ENCODE data around the gene DNAJB2. TPM values are rescaled to one million over a fixed set of nuclear protein-coding genes. Genes with fewer than 3 reads are reported as not detected.
"Not testable (repeated sequence)": the region's sequence is repeated elsewhere in the genome, so short reads cannot be mapped to it uniquely, and the experiment has no call there.

DNAJB2 gene
- total RNA-seq, 1 donor from 2014 or later = 59.2 TPM

- Mint-ChIP-seq H3K4me3 (peak overlapping the region; percentile 52), H3K9me3 (no peaks in the 10 kb centered on the region), H3K36me3 (ENCODE audit: low read depth) (no peaks in the 10 kb centered on the region), H3K27me3 (ENCODE audit: low read depth) (peaks cover 85% of the 10 kb centered on the region), H3K4me1 (no peaks in the 10 kb centered on the region), H3K27ac (ENCODE audit: unreplicated experiment) (no peak overlapping the region)
- TF ChIP-seq CTCF (conservative IDR thresholded peaks at IDR 0.05) = no peak
- peak; percentile 86 for DNase-seq (ENCODE audit: low read depth, low spot score)
Observed at GRCh38 chr2:219308142-219309101, 29.3 kb downstream of the DNAJB2 start.

- H3K4me3 Mint-ChIP-seq = peak within 1 kb of the TSS; percentile 52
- no peak for TF ChIP-seq CTCF (conservative IDR thresholded peaks at IDR 0.05)
- no peak for DNase-seq (ENCODE audit: low read depth, low spot score)
- H3K4me1 Mint-ChIP-seq = no peaks in the 10 kb centered on the region
- H3K27me3 Mint-ChIP-seq (ENCODE audit: low read depth) = peaks cover 82% of the 10 kb centered on the region
- no peaks in the 10 kb centered on the region for H3K9me3 Mint-ChIP-seq
- H3K36me3 Mint-ChIP-seq (ENCODE audit: low read depth) = no peaks in the 10 kb centered on the region
- H3K27ac Mint-ChIP-seq (ENCODE audit: unreplicated experiment) = no peak within 1 kb of the TSS
Observed at GRCh38 chr2:219309278-219309677, 30.1 kb downstream of the DNAJB2 start, which contains the start of gene PTPRN. TSS of gene PTPRN (minus strand) at chr2:219309401. CDS start at chr2:219309332, 69 bp downstream.

GRCh38 chr2:219312683-219313263 lies 33.6 kb downstream of the DNAJB2 start:
- H3K36me3 Mint-ChIP-seq (ENCODE audit: low read depth); H3K27ac Mint-ChIP-seq (ENCODE audit: unreplicated experiment); H3K9me3 Mint-ChIP-seq; DNase-seq (ENCODE audit: low read depth, low spot score); H3K4me1 Mint-ChIP-seq; H3K4me3 Mint-ChIP-seq: not testable (repeated sequence)
- peaks cover 63% of the 10 kb centered on the region for H3K27me3 Mint-ChIP-seq (ENCODE audit: low read depth)

- no peak for TF ChIP-seq CTCF (conservative IDR thresholded peaks at IDR 0.05)
- H3K36me3 Mint-ChIP-seq (ENCODE audit: low read depth) = no peaks in the 10 kb centered on the region
- no peak overlapping the region for H3K4me3 Mint-ChIP-seq
- H3K27ac Mint-ChIP-seq (ENCODE audit: unreplicated experiment) = no peak overlapping the region
- H3K27me3 Mint-ChIP-seq (ENCODE audit: low read depth) = peaks cover 47% of the 10 kb centered on the region
- H3K4me1 Mint-ChIP-seq = no peaks in the 10 kb centered on the region
- DNase-seq (ENCODE audit: low read depth, low spot score) = no peak
- H3K9me3 Mint-ChIP-seq = no peaks in the 10 kb centered on the region
Observed at GRCh38 chr2:219314804-219315468, 35.8 kb downstream of the DNAJB2 start.

GRCh38 chr2:219323434-219323833 lies 44.3 kb downstream of the DNAJB2 start:
- no peak overlapping the region for H3K27ac Mint-ChIP-seq (ENCODE audit: unreplicated experiment)
- H3K27me3 Mint-ChIP-seq (ENCODE audit: low read depth) = peaks cover 78% of the 10 kb centered on the region
- no peak for DNase-seq (ENCODE audit: low read depth, low spot score)
- H3K4me3 Mint-ChIP-seq = no peak overlapping the region
- H3K36me3 Mint-ChIP-seq (ENCODE audit: low read depth) = no peaks in the 10 kb centered on the region
- H3K9me3 Mint-ChIP-seq = no peaks in the 10 kb centered on the region
- no peak for TF ChIP-seq CTCF (conservative IDR thresholded peaks at IDR 0.05)
- no peaks in the 10 kb centered on the region for H3K4me1 Mint-ChIP-seq
